ENCODE measurements around the gene TBC1D1.

TBC1D1 gene

GRCh38 chr4:38115601-38116000 is 224.7 kb downstream of the TBC1D1 start:
- Histone ChIP-seq H3K36me3 (peaks cover 82% of the 10 kb centered on the region), H3K27me3 (no peaks in the 10 kb centered on the region), H3K27ac (no peak overlapping the region), H3K4me1 (ENCODE audit: control insufficient read depth in 1 of 2, insufficient read depth in 1 of 2, low read depth in 1 of 2, low read length in 1 of 2) (peaks cover 14 to 19% of the 10 kb centered on the region in 2 experiments), H3K9me3 (no peaks in the 10 kb centered on the region), H3K4me3 (ENCODE audit: low read depth in 1 of 2, low read length in 1 of 2) (no peak overlapping the region)
- TF ChIP-seq CTCF (IDR thresholded peaks at IDR 0.05) = no peak

GRCh38 chr4:38117591-38117990 is 226.7 kb downstream of the TBC1D1 start:
- Histone ChIP-seq H3K27ac (peak overlapping the region; percentile 29), H3K4me3 (ENCODE audit: low read depth in 1 of 2, low read length in 1 of 2) (no peak overlapping the region), H3K27me3 (no peaks in the 10 kb centered on the region), H3K36me3 (peaks cover 90% of the 10 kb centered on the region), H3K9me3 (no peaks in the 10 kb centered on the region), H3K4me1 (ENCODE audit: control insufficient read depth in 1 of 2, insufficient read depth in 1 of 2, low read depth in 1 of 2, low read length in 1 of 2) (peaks cover 14 to 19% of the 10 kb centered on the region in 2 experiments)
- no peak for TF ChIP-seq CTCF (IDR thresholded peaks at IDR 0.05)

DNA sequence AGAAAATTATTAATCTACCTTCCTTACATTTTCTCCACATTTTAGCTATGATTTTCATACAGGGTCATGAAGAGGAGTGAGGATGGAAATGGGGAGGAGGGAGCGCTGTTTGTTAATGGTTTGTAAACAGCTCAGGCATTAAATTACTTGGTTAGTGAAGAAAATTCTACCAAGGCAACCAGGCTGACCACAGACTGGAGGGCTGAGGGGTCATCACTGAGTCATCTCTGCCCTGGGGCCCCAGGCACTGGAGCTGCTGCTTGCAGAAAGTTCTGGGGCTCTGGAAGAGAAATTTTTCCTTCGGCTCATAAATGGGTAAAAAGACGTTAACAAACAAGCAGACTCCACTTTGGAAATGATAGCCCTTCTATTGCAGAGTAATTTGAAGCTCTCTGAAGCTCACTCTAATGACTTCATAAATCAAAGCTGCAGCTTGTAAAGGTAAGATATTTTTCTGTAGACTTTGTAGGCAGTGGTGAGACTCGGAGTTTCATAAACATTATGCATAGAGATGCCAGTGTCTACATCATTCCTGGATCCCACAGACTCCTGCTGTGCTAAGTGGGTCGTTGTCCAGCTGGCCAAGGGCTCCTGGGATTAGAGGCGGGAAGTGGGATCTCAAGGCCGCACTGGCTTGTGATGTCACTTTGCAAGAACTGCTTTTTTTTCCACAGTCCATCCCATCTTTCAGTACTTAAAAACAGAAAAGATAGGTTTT is 228.9 kb downstream of the TBC1D1 start:
- Histone ChIP-seq H3K4me3 (ENCODE audit: low read depth in 1 of 2, low read length in 1 of 2) (no peak overlapping the region), H3K4me1 (ENCODE audit: control insufficient read depth in 1 of 2, insufficient read depth in 1 of 2, low read depth in 1 of 2, low read length in 1 of 2) (peaks cover 7% of the 10 kb centered on the region in 2 experiments), H3K9me3 (no peaks in the 10 kb centered on the region), H3K27me3 (no peaks in the 10 kb centered on the region), H3K36me3 (peaks cover 91% of the 10 kb centered on the region), H3K27ac (no peak overlapping the region)
- no peak for TF ChIP-seq CTCF (IDR thresholded peaks at IDR 0.05)

GRCh38 chr4:38120772-38121171 is 229.9 kb downstream of the TBC1D1 start:
- Histone ChIP-seq H3K4me1 (ENCODE audit: control insufficient read depth in 1 of 2, insufficient read depth in 1 of 2, low read depth in 1 of 2, low read length in 1 of 2) (peaks cover 7% of the 10 kb centered on the region in 2 experiments), H3K9me3 (no peaks in the 10 kb centered on the region), H3K27ac (no peak overlapping the region), H3K4me3 (ENCODE audit: low read depth in 1 of 2, low read length in 1 of 2) (no peak overlapping the region), H3K36me3 (peaks cover 93% of the 10 kb centered on the region), H3K27me3 (no peaks in the 10 kb centered on the region)
- TF ChIP-seq CTCF (IDR thresholded peaks at IDR 0.05) = no peak

DNA sequence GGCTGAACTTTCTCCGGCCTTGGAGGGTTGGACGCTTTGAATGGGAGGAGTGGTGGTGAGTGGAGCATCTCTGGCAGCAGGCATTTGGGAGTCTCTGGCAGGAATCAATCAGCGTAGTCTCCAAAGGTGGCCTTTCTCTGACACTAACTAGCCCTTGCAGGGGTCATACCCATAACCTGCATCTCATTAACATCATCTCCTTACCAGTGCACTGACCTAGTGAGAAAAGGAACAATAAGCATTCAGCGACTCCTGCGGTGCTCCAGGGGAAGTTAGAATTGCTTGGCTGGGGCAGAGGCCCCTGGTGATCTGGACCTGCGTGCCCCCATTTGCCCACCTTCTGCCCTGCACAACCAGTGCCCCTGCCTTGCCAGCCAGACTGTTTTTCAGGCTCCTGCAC is 231.2 kb downstream of the TBC1D1 start:
- Histone ChIP-seq H3K9me3 (no peaks in the 10 kb centered on the region), H3K27ac (no peak overlapping the region), H3K27me3 (no peaks in the 10 kb centered on the region), H3K4me1 (ENCODE audit: control insufficient read depth in 1 of 2, insufficient read depth in 1 of 2, low read depth in 1 of 2, low read length in 1 of 2) (peaks cover 7% of the 10 kb centered on the region in 2 experiments), H3K4me3 (ENCODE audit: low read depth in 1 of 2, low read length in 1 of 2) (no peak overlapping the region), H3K36me3 (peaks cover 93% of the 10 kb centered on the region)
- TF ChIP-seq CTCF (IDR thresholded peaks at IDR 0.05) = no peak
